Measurements from ENCODE around the gene HCRTR1.

The HCRTR1 gene

DNA sequence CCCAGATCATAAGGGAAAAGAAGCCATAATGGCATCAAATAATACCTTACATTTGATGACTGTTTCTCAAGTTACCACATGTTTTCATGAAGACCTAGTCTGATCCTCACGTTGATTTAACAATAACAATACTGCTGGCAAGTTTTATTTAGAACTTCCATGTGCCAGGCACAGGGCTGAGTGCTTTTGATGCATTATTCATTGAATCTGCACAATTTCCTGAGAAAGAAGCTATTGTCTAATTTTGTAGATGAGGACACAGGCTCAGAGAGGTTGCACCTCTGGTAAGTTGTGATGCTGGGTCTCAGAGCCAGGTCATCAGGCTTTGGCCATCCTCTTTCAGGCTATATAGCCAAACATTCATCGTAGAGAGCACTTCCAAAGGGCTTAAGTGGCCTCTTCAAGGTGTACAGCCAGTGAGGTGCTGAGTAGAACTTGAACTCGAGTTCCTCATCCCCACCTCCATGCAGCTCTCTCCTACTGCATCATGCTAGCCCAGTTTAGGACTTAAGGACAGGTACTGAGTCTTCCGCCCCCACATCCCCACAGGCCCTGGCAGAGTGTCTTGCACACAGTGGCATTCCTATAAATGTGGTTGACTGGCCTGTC is 35.5 kb downstream of the HCRTR1 start:
- TF ChIP-seq, protein P1, sequence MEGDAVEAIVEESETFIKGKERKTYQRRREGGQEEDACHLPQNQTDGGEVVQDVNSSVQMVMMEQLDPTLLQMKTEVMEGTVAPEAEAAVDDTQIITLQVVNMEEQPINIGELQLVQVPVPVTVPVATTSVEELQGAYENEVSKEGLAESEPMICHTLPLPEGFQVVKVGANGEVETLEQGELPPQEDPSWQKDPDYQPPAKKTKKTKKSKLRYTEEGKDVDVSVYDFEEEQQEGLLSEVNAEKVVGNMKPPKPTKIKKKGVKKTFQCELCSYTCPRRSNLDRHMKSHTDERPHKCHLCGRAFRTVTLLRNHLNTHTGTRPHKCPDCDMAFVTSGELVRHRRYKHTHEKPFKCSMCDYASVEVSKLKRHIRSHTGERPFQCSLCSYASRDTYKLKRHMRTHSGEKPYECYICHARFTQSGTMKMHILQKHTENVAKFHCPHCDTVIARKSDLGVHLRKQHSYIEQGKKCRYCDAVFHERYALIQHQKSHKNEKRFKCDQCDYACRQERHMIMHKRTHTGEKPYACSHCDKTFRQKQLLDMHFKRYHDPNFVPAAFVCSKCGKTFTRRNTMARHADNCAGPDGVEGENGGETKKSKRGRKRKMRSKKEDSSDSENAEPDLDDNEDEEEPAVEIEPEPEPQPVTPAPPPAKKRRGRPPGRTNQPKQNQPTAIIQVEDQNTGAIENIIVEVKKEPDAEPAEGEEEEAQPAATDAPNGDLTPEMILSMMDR (IDR thresholded peaks at IDR 0.05): no peak

DNA sequence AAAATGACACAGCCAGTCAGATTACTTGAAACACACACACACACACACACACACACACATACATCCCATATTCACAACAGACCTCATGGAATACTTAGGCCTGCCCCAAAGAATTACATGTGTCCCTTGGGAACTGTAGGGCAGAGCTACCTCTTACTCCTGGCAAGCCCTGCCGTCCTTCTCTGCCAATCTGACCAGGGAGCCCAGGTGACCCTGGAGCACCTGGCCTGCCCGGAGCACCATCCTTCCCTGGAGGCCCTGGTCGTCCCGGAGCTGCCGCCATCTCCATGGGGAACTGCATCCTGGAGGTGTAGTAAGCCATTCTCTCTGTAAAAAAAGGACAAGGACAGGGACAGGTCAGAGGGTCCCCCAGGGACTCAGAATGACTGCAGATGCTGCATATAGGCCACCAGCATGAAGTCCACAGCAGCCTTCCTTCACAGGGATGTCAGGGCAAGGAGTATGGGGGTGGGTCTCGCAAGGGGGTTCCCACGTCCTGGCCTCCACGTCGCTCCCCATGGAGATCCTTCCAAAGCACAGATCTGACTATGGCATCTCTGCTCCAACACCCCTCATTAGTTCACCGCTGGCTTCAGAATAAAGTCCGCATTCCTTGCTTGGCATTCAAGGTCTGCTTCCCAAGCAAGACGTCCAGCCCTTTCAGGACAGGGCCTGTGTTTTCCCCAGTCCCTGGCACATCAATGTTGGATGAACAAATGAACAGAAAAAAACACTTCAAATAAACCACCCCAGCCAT is 36.4 kb downstream of the HCRTR1 start:
- TF ChIP-seq, protein P1 (IDR thresholded peaks at IDR 0.05): no peak

DNA sequence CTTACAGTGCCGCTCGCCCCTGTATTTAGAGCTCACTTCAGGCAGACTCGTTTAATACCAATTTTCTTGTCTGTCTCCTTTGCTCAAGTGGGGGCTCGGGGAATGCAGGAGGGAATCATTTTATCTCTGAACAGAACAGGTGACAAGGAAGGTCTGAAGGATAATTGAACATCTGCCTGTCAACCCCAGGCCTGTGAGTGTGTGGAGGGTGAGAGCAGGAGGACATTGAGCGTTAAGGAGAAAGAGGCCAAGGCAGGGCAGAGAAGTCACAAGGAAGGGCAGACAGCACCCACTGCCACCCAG is 36.9 kb downstream of the HCRTR1 start:
- TF ChIP-seq, protein P1 (IDR thresholded peaks at IDR 0.05): no peak

DNA sequence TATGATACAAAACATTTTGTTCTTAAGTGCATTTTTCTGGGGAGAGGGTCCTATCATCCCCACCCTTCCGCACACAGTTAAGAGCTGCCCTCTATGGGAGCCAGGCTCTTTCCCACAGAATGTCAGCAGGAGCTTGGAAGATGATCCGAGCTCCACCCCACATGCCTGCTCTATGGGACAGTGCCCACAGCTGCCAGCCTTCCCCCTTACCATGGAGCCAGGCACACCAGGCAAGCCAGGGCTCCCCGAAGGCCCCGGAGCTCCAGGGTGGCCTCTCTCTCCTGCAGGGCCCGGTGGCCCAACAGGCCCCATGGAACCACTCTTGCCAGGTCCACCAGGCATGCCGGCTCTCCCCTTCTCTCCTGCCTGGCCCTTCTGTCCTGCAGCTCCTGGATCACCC is 37.6 kb downstream of the HCRTR1 start:
- TF ChIP-seq, protein P1 (IDR thresholded peaks at IDR 0.05): no peak

DNA sequence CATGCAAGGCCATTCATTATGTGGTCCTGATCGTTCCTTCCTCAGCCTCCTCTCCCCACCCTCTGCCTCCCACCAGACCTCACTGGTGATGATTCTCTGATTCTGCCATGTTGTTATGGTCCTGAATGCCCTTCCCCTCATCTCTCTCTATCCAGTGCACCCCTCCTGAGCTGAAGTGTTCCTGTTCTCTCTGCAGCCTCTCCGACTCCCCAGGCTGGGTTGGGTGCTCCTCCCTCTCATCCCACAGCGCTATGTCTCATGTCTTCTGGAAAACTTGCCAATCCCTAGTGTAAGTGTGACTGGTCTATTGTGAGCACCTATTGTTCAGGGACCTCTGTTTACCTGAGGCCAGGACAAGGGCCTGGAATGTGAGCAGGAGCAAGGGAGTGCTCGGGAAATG is 38.3 kb downstream of the HCRTR1 start:
- TF ChIP-seq, protein P1 (IDR thresholded peaks at IDR 0.05): no peak

DNA sequence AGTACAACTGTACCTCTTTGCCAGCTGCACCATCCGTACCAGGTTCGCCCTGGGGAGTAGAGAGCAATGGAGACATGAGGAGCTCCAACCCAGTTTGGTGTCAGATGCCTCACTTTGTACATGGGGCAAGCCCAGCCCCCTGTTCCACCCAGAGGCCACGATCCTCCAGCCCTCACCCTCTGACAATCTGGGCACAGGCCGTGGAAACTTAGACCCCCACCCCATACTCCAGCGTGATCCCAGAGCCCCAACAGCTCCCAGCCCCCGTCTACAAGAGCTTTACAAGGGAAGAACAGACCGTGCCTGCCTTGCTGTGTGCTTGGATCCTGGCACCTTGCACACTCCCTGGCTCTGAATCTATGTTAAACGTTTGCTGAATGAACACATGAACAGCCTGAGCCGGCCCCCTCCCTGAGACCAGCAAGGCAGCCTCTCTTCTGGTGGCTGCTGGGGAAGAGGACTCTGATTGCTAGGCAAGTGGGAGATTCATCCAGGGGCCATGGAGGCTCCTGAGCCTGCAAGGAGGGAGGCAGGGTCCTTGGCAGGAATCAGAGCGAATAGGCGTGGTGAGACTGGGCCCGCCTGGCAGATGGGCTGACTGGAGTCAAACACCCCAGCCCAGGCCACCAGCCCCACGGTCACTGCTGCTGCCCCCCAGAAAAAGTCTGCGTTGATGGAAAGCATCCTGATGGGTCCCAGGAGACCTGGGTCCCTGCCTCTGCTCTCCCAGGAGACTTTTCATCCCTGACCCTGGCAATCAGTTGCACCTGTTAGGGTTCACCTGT is 39.7 kb downstream of the HCRTR1 start:
- TF ChIP-seq, protein P1 (IDR thresholded peaks at IDR 0.05): no peak

DNA sequence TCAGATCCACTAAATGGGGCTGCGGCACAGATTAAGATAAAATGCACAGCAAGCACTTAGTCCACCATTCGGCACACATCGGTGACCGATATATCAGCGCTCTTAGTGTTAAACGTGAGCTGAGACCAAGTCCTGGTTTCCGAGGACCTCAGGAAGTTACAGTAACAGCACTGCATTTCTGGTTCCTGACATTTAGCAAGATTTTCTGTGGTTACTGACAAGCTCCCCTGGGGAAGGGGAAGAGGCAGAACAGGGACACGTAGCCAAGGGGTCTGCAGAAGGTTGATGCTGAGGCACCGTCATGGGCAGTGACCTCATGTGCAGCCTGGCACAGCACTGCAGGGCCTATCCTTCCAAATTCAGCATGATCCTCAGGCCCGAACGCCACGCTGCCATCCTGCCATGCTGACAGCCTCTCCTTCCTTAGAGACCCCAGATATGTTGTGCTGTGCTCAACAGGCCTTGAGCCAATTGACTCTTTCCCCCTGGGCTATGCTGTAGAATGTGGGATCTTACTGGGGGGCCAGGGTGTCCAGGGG is 40.6 kb downstream of the HCRTR1 start:
- TF ChIP-seq, protein P1 (IDR thresholded peaks at IDR 0.05): no peak
